Loucy (cell line): ENCODE data around the gene HRH3.

Experiments used
- H2AFZ ChIP-seq: fragments of 200-600 bp; sonication (generic); 2 replicates; pipeline ENCODE4 v1.6.0; 2016; ENCODE audit warnings: antibody characterized with exemption, mild to moderate bottlenecking, low read length, moderate library complexity
- H3F3A ChIP-seq: fragments of 200-600 bp; 2 replicates; pipeline ENCODE4 v1.6.0; 2016; ENCODE audit warnings: antibody characterized with exemption, low read depth, mild to moderate bottlenecking
- H3K27me3 ChIP-seq: fragments of 200-600 bp; sonication (generic); 2 replicates; pipeline ENCODE4 v1.6.1; 2014; ENCODE audit warnings: low read length, mild to moderate bottlenecking; ENCODE audit not compliant: insufficient read depth, poor library complexity, severe bottlenecking
- H3K36me3 ChIP-seq: fragments of 200-600 bp; sonication (generic); 2 replicates; pipeline ENCODE4 v1.6.1; 2016; ENCODE audit warnings: low read length; ENCODE audit not compliant: insufficient read depth
- H3K4me1 ChIP-seq: fragments of 200-600 bp; sonication (generic); 2 replicates; pipeline ENCODE4 v1.5.1; 2014; ENCODE audit warnings: low read length, mild to moderate bottlenecking; ENCODE audit not compliant: insufficient read depth, poor library complexity, severe bottlenecking
- H3K4me2 ChIP-seq: fragments of 200-600 bp; sonication (generic); 2 replicates; pipeline ENCODE4 v1.6.0; 2014; ENCODE audit warnings: antibody characterized with exemption, low read length, low read depth, mild to moderate bottlenecking; ENCODE audit not compliant: poor library complexity, severe bottlenecking
- H3K4me3 ChIP-seq: fragments of 200-600 bp; sonication (generic); 2 replicates; pipeline ENCODE4 v1.5.1; 2014; ENCODE audit warnings: low read length, mild to moderate bottlenecking, mixed read lengths; ENCODE audit not compliant: poor library complexity, severe bottlenecking
- H3K79me2 ChIP-seq: fragments of 200-600 bp; sonication (generic); 2 replicates; pipeline ENCODE4 v1.6.1; 2014; ENCODE audit warnings: low read length; ENCODE audit not compliant: insufficient read depth
- H3K9ac ChIP-seq: fragments of 200-600 bp; sonication (generic); 2 replicates; pipeline ENCODE4 v1.6.0; 2014; ENCODE audit warnings: mild to moderate bottlenecking, low read depth, low read length, moderate library complexity; ENCODE audit not compliant: poor library complexity, severe bottlenecking
- H3K9me2 ChIP-seq: fragments of 200-600 bp; sonication (generic); replicated peaks from 2 replicates; pipeline ENCODE4 v1.6.1; 2016; ENCODE audit warnings: low read depth, low read length, mixed read lengths
- H3K9me3 ChIP-seq: fragments of 200-600 bp; sonication (generic); 2 replicates; pipeline ENCODE4 v1.6.1; 2014; ENCODE audit warnings: mild to moderate bottlenecking, antibody characterized with exemption, low read length, low read depth; ENCODE audit not compliant: insufficient read depth
- H4K20me1 ChIP-seq: fragments of 200-600 bp; sonication (generic); 2 replicates; pipeline ENCODE4 v1.6.0; 2014; ENCODE audit warnings: antibody characterized with exemption, low read length, mild to moderate bottlenecking; ENCODE audit not compliant: insufficient read depth, poor library complexity, severe bottlenecking
- EZH2phosphoT487 ChIP-seq: fragments of 200-600 bp; IDR thresholded peaks from 2 replicates; pipeline ENCODE4 v1.6.1; 2018; ENCODE audit warnings: antibody characterized with exemption, mild to moderate bottlenecking, moderate library complexity, borderline replicate concordance
- TF ChIP-seq, protein P1 (sequence below): fragments of 200-600 bp; sonication (generic); conservative IDR thresholded peaks from 2 replicates; pipeline ENCODE4 v1.5.1; 2014; ENCODE audit warnings: mild to moderate bottlenecking, antibody characterized with exemption, low read length

The HRH3 gene

DNA sequence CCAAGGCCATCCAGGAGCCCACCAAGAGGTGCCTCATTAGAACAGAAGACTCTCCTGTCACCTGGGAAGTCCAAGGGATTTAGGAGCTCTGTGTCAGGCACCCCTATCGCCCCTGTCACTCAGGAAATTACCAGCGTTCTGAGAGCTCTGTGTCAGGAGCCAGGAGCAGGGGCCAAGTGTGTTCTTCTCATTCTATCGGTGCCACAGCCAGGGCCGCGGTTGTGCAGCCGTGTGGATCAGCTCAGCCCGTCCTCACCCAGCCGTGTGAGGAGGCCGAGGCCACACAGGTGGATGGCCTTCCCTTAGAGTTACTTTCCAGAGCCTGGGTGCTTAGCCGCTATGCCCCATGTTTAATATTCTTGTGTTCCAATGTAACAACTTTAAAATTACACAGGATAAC lies 27.4 kb downstream of the HRH3 start:
- Histone ChIP-seq H3K4me2 (no peak overlapping the region), H2AFZ (no peak overlapping the region), H3K4me3 (no peak overlapping the region), H3K4me1 (peaks cover 18% of the 10 kb centered on the region), H3K9ac (no peak overlapping the region), H3K27me3 (no peaks in the 10 kb centered on the region), H3F3A (peaks cover 6% of the 10 kb centered on the region; the same call in 1 of the 2 replicates), H3K9me3 (no peaks in the 10 kb centered on the region), H4K20me1 (peaks cover 4% of the 10 kb centered on the region), H3K9me2 (no peaks in the 10 kb centered on the region), H3K79me2 (peaks cover 46% of the 10 kb centered on the region), H3K36me3 (peaks cover 7% of the 10 kb centered on the region; the same call in 1 of the 2 replicates)
- no peak for TF ChIP-seq EZH2phosphoT487
- TF ChIP-seq, protein P1, sequence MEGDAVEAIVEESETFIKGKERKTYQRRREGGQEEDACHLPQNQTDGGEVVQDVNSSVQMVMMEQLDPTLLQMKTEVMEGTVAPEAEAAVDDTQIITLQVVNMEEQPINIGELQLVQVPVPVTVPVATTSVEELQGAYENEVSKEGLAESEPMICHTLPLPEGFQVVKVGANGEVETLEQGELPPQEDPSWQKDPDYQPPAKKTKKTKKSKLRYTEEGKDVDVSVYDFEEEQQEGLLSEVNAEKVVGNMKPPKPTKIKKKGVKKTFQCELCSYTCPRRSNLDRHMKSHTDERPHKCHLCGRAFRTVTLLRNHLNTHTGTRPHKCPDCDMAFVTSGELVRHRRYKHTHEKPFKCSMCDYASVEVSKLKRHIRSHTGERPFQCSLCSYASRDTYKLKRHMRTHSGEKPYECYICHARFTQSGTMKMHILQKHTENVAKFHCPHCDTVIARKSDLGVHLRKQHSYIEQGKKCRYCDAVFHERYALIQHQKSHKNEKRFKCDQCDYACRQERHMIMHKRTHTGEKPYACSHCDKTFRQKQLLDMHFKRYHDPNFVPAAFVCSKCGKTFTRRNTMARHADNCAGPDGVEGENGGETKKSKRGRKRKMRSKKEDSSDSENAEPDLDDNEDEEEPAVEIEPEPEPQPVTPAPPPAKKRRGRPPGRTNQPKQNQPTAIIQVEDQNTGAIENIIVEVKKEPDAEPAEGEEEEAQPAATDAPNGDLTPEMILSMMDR: no peak

DNA sequence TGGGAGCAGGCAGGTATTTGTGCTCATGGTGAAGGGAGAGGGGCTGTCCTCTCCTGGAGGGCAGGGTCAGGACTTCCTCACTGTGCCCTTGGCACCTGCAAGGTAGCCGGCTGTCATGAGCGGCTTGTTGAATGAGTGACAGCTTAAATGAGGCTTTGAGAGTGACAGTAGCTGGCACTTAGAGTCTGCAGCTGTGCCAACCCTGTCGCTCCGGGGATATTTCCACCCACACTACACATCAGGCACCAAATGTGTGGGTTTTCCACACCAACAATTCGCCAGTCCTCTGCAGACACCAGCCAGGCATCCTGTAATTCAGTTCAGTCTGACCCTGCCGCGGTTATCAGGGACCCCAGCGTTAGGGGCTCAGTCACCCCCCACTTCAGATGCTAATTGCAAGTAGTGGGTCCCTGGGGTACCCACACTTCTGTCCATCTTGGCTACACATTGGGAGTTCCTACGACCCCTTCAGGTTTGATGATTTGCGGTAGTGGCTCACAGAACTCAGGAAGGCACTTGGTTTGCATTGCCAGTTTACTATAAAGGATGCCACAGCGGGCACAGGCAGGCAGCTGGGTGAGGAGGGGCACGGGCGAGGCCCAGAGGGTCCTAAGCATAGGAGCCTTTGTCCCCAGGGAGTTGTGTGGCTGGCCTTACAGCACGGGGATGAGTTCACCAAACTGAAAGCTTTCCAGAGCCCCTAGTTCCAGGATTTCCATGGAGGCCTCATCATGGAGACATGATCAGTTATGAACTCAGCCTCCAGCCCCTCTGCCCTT lies 28.1 kb downstream of the HRH3 start:
- H3K4me2 ChIP-seq: no peak overlapping the region
- H3K9me3 ChIP-seq: no peaks in the 10 kb centered on the region
- H3K4me1 ChIP-seq: peaks cover 23% of the 10 kb centered on the region
- H3K79me2 ChIP-seq: peaks cover 53% of the 10 kb centered on the region
- TF ChIP-seq EZH2phosphoT487: no peak
- TF ChIP-seq, protein P1: no peak
- H3K9me2 ChIP-seq: no peaks in the 10 kb centered on the region
- H4K20me1 ChIP-seq: peaks cover 7% of the 10 kb centered on the region
- H3K27me3 ChIP-seq: no peaks in the 10 kb centered on the region
- H3K4me3 ChIP-seq: no peak overlapping the region
- H3K9ac ChIP-seq: no peak overlapping the region
- H3F3A ChIP-seq: peaks cover 6% of the 10 kb centered on the region; the same call in 1 of the 2 replicates
- no peak overlapping the region for H2AFZ ChIP-seq
- H3K36me3 ChIP-seq: 0 out of 2 replicates have a peak, but pooled peaks cover 6% of the 10 kb centered on the region

DNA sequence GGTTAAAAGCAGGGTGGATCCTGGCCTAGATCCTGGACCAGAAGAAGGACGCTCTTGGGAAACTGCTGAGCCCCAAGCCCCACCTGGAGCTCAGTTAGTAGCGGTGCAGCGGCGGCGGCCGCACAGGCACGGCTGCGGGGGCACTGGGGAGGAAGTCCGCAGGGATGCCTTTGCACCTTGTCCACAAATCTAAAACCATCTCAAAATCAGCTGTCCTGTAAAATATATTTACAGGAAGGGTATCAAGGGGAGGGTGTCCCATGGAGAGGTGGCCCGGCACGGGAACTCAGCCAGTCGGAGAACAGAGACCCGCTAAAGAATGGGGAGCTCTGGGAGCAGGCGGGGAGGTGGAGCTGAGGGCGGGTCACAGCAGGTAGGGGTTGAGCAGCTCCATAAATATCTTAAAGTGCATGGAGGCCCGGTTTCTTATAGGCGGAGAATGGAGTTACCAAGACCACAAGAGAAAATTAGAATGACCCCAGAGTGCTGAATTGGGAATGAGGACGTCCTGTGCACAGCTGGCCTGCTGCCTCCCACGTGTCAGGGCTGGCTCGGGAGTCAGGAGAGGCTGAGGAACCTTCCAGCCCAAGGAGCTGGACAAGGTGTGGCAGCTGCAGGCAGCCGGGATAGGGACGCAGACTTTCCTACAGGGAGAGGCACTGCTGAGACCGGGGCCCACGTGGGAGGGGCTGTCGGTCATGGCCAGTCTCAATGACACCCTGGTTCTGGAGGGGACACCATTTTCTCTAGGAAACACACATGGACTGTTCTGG lies 29.3 kb downstream of the HRH3 start:
- TF ChIP-seq, protein P1: no peak
- no peak for TF ChIP-seq EZH2phosphoT487
- Histone ChIP-seq H3F3A (peaks cover 6% of the 10 kb centered on the region; the same call in 1 of the 2 replicates), H3K9me2 (no peaks in the 10 kb centered on the region), H3K4me3 (no peak overlapping the region), H3K79me2 (peaks cover 61% of the 10 kb centered on the region), H3K27me3 (no peaks in the 10 kb centered on the region), H3K9me3 (no peaks in the 10 kb centered on the region), H3K4me2 (no peak overlapping the region), H3K9ac (no peak overlapping the region), H3K36me3 (0 out of 2 replicates have a peak, but pooled peaks cover 6% of the 10 kb centered on the region), H3K4me1 (peaks cover 25% of the 10 kb centered on the region), H4K20me1 (peaks cover 9% of the 10 kb centered on the region), H2AFZ (no peak overlapping the region)
